ENCODE measurements around the gene GUCA2B.
A peak's percentile ranks its signal among the peaks of the same experiment; 100 is the strongest.

The GUCA2B gene

GRCh38 chr1:42144711-42145388 is 8.4 kb upstream of the GUCA2B start:
- H3K9me3 ChIP-seq: no peaks in the 10 kb centered on the region
- no peak overlapping the region for H3K4me3 ChIP-seq (ENCODE audit: low read depth, low read length)
- no peak for TF ChIP-seq CTCF (IDR thresholded peaks at IDR 0.05; ENCODE audit: low read depth, low read length)
- DNase-seq: no peak
- H3K36me3 ChIP-seq: no peaks in the 10 kb centered on the region
- H3K4me1 ChIP-seq: no peaks in the 10 kb centered on the region
- no peaks in the 10 kb centered on the region for H3K27me3 ChIP-seq

GRCh38 chr1:42145389-42145716 is 7.9 kb upstream of the GUCA2B start:
- no peak for DNase-seq
- TF ChIP-seq CTCF (IDR thresholded peaks at IDR 0.05; ENCODE audit: low read depth, low read length): no peak
- H3K27me3 ChIP-seq: no peaks in the 10 kb centered on the region
- no peak overlapping the region for H3K4me3 ChIP-seq (ENCODE audit: low read depth, low read length)
- no peaks in the 10 kb centered on the region for H3K36me3 ChIP-seq
- H3K9me3 ChIP-seq: no peaks in the 10 kb centered on the region
- H3K4me1 ChIP-seq: no peaks in the 10 kb centered on the region

GRCh38 chr1:42145764-42146625 is 7.2 kb upstream of the GUCA2B start:
- H3K27me3 ChIP-seq: no peaks in the 10 kb centered on the region

GRCh38 chr1:42146626-42147320 is 6.4 kb upstream of the GUCA2B start:
- no peaks in the 10 kb centered on the region for H3K4me1 ChIP-seq
- no peaks in the 10 kb centered on the region for H3K9me3 ChIP-seq
- H3K36me3 ChIP-seq: no peaks in the 10 kb centered on the region
- peak; percentile 73 for TF ChIP-seq CTCF (IDR thresholded peaks at IDR 0.05; ENCODE audit: low read depth, low read length)
- H3K4me3 ChIP-seq (ENCODE audit: low read depth, low read length): no peak overlapping the region
- H3K27me3 ChIP-seq: no peaks in the 10 kb centered on the region
- DNase-seq: peak; percentile 56

More at GRCh38 chr1:42145764-42146625, 7.2 kb upstream of the GUCA2B start:
- no peak for DNase-seq
- H3K4me1 ChIP-seq: no peaks in the 10 kb centered on the region
- no peaks in the 10 kb centered on the region for H3K9me3 ChIP-seq
- no peak for TF ChIP-seq CTCF (IDR thresholded peaks at IDR 0.05; ENCODE audit: low read depth, low read length)
- H3K36me3 ChIP-seq: no peaks in the 10 kb centered on the region
- H3K4me3 ChIP-seq (ENCODE audit: low read depth, low read length): no peak overlapping the region

GRCh38 chr1:42148166-42148565 is 5.0 kb upstream of the GUCA2B start:
- DNase-seq: no peak
- Histone ChIP-seq H3K27me3 (no peaks in the 10 kb centered on the region), H3K36me3 (no peaks in the 10 kb centered on the region), H3K4me1 (no peaks in the 10 kb centered on the region), H3K4me3 (ENCODE audit: low read depth, low read length) (no peak overlapping the region), H3K9me3 (no peaks in the 10 kb centered on the region)
- TF ChIP-seq CTCF (IDR thresholded peaks at IDR 0.05; ENCODE audit: low read depth, low read length): no peak

All from BE2C (cell line).